Gastrocnemius medialis (tissue), 4 donors: Measurements from ENCODE around the gene PCCA. TPM values are rescaled to one million over a fixed set of nuclear protein-coding genes. Genes with fewer than 3 reads are reported as not detected.

Experiments used
- ATAC-seq, 2 donors: fragments of 150-250 bp; one replicate each; pipeline ENCODE4 v1.9.1; 2016
- DNase-seq, 2 donors: peaks; one replicate each; pipeline ENCODE4 v3.0.0-alpha.2; 2019
- H3K27ac ChIP-seq, 4 donors: fragments of 200-600 bp; sonication (generic); 1 replicate in 1 of 4; 2 replicates in 3 of 4; pipeline ENCODE4 v1.5.1; 2016 to 2018; ENCODE audit warnings: mild to moderate bottlenecking in 2 of 4, moderate library complexity in 1 of 4
- H3K27me3 ChIP-seq, 3 donors: fragments of 200-600 bp; sonication (generic) in 2 of 3; 1 replicate in 1 of 3; 2 replicates in 2 of 3; pipeline versions ENCODE4 v1.5.1 to v1.6.0; 2016 to 2019; ENCODE audit warnings: mild to moderate bottlenecking in 1 of 3, moderate library complexity in 1 of 3
- H3K36me3 ChIP-seq, 2 donors: fragments of 200-600 bp; sonication (generic) in 1 of 2; one replicate each; pipeline ENCODE4 v1.5.1; 2017 to 2018
- H3K4me1 ChIP-seq, 2 donors: fragments of 200-600 bp; sonication (generic) in 1 of 2; one replicate each; pipeline ENCODE4 v1.5.1; 2016 to 2017; ENCODE audit warnings: mild to moderate bottlenecking in 2 of 2
- H3K4me3 ChIP-seq, 4 donors: fragments of 200-600 bp; sonication (generic) in 3 of 4; 1 replicate in 1 of 4; 2 replicates in 3 of 4; pipeline ENCODE4 v1.5.1; 2016 to 2019; ENCODE audit warnings: mild to moderate bottlenecking in 2 of 4
- H3K9me3 ChIP-seq, 3 donors: fragments of 200-600 bp; sonication (generic) in 2 of 3; 1 replicate in 1 of 3; 2 replicates in 2 of 3; pipeline ENCODE4 v1.5.1; 2016 to 2019
- POLR2A ChIP-seq, 2 donors: fragments of 450-650 bp; IDR thresholded peaks; one replicate each; pipeline ENCODE4 v1.6.1; 2017; ENCODE audit warnings: antibody characterized with exemption in 2 of 2, mild to moderate bottlenecking in 2 of 2, moderate library complexity in 2 of 2
- in situ Hi-C, 4 donors: fragments of 200-750 bp; cut with MboI; loops; one replicate each; pipeline versions ENCODE4 v1.15.0 to v1.8.0; 2017; ENCODE audit warnings: low sequenced_read_pairs in 4 of 4
- intact Hi-C: fragments of 100-400 bp; cut with DNase I; formaldehyde crosslinking; loops from one replicate; pipeline ENCODE4 v1.15.1; 2023; ENCODE audit warnings: low total_unique reads
- total RNA-seq, 4 donors: library from RNA; depleted of rRNA; stranded (reverse); fragments of >200 nt; gene quantifications; one replicate each; pipeline versions ENCODE4 v1.1.0 to v1.2.3, GENCODE V29; 2016
- TF ChIP-seq, protein P1 (sequence below), 5 experiments: fragments of 450-650 bp in 3 of 5; fragments of 200-600 bp in 2 of 5; sonication (generic) in 2 of 5; IDR thresholded peaks in 4 of 5; conservative IDR thresholded peaks in 1 of 5; 1 replicate in 4 of 5; 2 replicates in 1 of 5; pipeline ENCODE4 v1.5.1; 2016 to 2019; ENCODE audit warnings: antibody characterized with exemption in 5 of 5, mild to moderate bottlenecking in 3 of 5, moderate library complexity in 3 of 5

The PCCA gene
- total RNA-seq, 4 donors from 2014 or later, result 7.5 to 19.5 (median 10.8) TPM

DNA sequence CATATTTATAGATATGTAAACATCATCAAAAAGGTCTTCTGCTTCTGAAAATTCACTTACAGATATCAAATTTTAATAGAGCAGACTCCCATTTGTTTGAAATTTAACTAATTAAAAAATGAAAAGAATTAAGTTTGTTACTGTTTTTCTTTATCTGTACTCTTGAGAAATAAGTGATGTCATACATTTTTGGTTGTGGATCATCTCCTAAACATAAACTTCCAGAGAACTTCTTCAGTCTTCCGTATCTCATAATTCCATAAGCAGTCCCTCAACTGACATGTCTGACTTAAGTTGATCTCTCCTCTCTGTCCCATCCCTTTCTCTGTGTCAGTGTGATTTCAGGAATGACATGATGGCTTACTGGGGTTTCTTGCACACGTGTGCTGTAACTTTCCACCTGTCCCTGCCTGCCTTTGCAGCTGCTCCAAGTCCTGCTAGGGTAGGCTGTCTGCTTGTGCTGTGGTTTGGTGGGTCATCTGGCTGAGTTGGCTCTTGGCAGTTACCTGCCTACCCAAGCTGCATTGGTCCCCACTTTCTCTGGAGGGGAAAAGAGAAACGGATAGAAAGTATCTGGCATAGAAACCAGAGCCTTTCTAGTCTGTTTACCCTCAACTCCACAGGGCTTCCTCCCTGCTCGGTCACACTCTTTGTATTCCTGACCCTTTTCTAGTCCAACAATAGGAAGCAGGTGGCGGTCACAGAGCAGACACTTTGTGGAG is 372.6 kb downstream of the PCCA start:
- DNase-seq (no peak), ATAC-seq (no peak)
- Histone ChIP-seq H3K27me3 (no peaks in the 10 kb centered on the region), H3K27ac (no peak overlapping the region), H3K36me3 (no peaks in the 10 kb centered on the region), H3K9me3 (no peaks in the 10 kb centered on the region), H3K4me3 (no peak overlapping the region), H3K4me1 (peaks cover 0 to 4% of the 10 kb centered on the region in 2 donors)
- in situ Hi-C loops (no loop called here), intact Hi-C loops (no loop called here)
- TF ChIP-seq POLR2A (IDR thresholded peaks at IDR 0.05), result no peak

DNA sequence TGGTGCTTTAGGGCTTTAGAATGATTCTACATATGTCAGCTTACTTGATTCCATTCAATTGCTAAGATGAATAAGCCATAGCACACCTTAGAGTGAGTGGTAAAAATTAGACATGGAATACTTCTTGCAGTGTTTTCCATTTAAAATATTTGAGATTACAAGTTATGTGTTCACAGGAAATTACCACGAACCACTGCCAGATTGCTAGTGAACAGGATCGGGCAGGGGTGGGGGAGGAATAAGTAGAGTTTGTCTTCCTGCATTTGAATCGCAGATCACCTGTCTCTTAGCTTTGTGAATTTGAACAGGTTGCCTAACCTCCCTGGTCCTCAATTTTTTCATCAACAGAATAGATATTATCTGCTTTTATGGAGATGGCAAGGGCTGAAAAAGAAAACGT is 375.1 kb downstream of the PCCA start:
- intact Hi-C loops, result no loop called here
- ATAC-seq, result no peak
- no peaks in the 10 kb centered on the region for H3K27me3 ChIP-seq
- H3K9me3 ChIP-seq, result no peaks in the 10 kb centered on the region
- DNase-seq, result no peak
- in situ Hi-C loops, result no loop called here
- no peak overlapping the region for H3K27ac ChIP-seq
- no peaks in the 10 kb centered on the region for H3K36me3 ChIP-seq
- no peak for TF ChIP-seq POLR2A (IDR thresholded peaks at IDR 0.05)
- TF ChIP-seq, protein P1, sequence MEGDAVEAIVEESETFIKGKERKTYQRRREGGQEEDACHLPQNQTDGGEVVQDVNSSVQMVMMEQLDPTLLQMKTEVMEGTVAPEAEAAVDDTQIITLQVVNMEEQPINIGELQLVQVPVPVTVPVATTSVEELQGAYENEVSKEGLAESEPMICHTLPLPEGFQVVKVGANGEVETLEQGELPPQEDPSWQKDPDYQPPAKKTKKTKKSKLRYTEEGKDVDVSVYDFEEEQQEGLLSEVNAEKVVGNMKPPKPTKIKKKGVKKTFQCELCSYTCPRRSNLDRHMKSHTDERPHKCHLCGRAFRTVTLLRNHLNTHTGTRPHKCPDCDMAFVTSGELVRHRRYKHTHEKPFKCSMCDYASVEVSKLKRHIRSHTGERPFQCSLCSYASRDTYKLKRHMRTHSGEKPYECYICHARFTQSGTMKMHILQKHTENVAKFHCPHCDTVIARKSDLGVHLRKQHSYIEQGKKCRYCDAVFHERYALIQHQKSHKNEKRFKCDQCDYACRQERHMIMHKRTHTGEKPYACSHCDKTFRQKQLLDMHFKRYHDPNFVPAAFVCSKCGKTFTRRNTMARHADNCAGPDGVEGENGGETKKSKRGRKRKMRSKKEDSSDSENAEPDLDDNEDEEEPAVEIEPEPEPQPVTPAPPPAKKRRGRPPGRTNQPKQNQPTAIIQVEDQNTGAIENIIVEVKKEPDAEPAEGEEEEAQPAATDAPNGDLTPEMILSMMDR (IDR thresholded peaks at IDR 0.05 in 4 of 5, conservative IDR thresholded peaks at IDR 0.05 in 1 of 5), result no peak
- H3K4me3 ChIP-seq, result no peak overlapping the region
- H3K4me1 ChIP-seq, result peaks cover 0 to 4% of the 10 kb centered on the region in 2 donors

DNA sequence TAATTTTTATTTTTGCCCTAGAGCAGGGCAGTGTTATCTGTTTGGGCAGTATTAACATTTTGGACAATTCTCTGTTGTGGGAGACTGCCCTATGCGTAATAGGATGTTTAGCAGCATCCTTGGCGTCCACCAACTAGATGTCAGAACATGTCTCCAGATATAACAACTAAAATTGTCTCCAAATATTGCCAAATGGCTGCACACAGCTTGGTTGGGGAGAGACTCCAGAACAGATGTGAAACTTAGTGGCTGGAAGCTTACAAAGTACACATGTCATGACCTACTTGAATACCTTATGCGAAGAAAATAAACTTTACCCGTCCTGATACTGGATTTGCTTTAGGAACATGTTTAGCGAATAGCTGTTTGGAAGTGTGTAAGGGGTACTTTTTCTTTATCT is 376.7 kb downstream of the PCCA start:
- Histone ChIP-seq H3K27me3 (no peaks in the 10 kb centered on the region), H3K36me3 (no peaks in the 10 kb centered on the region), H3K27ac (no peak overlapping the region), H3K9me3 (no peaks in the 10 kb centered on the region), H3K4me3 (no peak overlapping the region), H3K4me1 (peaks cover 0 to 4% of the 10 kb centered on the region in 2 donors)
- intact Hi-C loops (no loop called here), in situ Hi-C loops (no loop called here)
- ATAC-seq, result no peak
- no peak for TF ChIP-seq POLR2A (IDR thresholded peaks at IDR 0.05)
- TF ChIP-seq, protein P1 (IDR thresholded peaks at IDR 0.05 in 4 of 5, conservative IDR thresholded peaks at IDR 0.05 in 1 of 5), result no peak
- no peak for DNase-seq

DNA sequence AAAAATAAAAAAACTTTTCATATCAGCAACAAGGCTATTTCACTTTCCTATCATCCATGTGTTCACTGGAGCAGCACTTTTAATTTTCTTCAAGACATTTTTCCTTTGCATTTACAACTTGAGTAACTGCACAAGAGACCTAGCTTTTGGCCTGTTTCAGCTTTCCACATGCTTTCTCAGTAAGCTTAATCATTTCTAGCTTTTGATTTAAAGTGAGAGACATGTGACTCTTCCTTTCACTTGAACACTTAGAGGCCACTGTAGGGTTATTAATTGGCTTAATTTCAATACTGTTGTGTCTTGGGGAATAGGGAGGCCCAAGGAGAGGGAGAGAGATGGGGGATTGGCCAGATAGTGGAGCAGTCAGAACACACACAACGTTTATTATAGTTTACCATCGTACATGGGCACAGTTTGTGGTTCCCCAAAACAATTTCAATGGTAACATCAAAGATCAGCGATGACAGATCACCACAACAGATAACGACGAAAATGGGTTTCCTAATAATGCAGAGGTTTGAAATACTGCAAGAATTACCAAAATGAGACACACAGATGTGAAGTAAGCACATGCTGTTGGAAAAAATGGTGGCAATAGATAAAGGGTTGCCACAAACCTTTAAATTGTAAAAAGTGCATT is 382.1 kb downstream of the PCCA start:
- H3K36me3 ChIP-seq, result no peaks in the 10 kb centered on the region
- DNase-seq, result no peak
- H3K4me1 ChIP-seq, result no peaks in the 10 kb centered on the region
- TF ChIP-seq, protein P1 (IDR thresholded peaks at IDR 0.05 in 4 of 5, conservative IDR thresholded peaks at IDR 0.05 in 1 of 5), result no peak
- no peak for TF ChIP-seq POLR2A (IDR thresholded peaks at IDR 0.05)
- no peak overlapping the region for H3K4me3 ChIP-seq
- intact Hi-C loops, result no loop called here
- H3K27ac ChIP-seq, result no peak overlapping the region
- H3K9me3 ChIP-seq, result no peaks in the 10 kb centered on the region
- H3K27me3 ChIP-seq, result no peaks in the 10 kb centered on the region
- in situ Hi-C loops, result no loop called here
- no peak for ATAC-seq

DNA sequence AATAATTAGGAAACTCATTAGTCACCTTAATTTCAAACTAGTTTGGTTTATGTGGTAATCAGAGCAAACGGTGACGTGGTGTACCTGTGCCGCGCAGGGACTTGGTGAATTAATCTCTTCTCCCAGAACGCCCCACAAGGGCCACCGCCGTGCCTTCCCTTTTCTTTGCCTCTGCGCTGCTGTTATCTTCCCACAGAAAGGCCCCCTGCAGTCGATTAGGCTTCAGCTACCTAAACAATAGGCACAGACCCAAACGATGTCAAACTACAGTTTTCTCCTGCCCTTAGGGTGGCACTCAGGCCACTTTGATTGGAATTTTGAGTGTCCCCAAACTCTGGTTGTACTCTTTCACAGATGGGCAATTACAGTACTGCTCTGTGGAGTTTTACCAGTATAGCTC is 384.2 kb downstream of the PCCA start:
- Histone ChIP-seq H3K36me3 (no peaks in the 10 kb centered on the region), H3K4me3 (no peak overlapping the region), H3K9me3 (no peaks in the 10 kb centered on the region), H3K27me3 (no peaks in the 10 kb centered on the region), H3K27ac (no peak overlapping the region), H3K4me1 (no peaks in the 10 kb centered on the region)
- TF ChIP-seq POLR2A (IDR thresholded peaks at IDR 0.05), result no peak
- TF ChIP-seq, protein P1 (IDR thresholded peaks at IDR 0.05 in 4 of 5, conservative IDR thresholded peaks at IDR 0.05 in 1 of 5), result no peak
- ATAC-seq (no peak), DNase-seq (no peak)
- intact Hi-C loops (no loop called here), in situ Hi-C loops (no loop called here)
